Sigmoid colon (tissue), 7 donors: ENCODE results near the gene ZNF853. TPM values are rescaled to one million over a fixed set of nuclear protein-coding genes. Genes with fewer than 3 reads are reported as not detected.
"Not testable (repeated sequence)": the region's sequence is repeated elsewhere in the genome, so short reads cannot be mapped to it uniquely, and the experiment has no call there.

Source experiments
- DNase-seq: peaks from one replicate; pipeline ENCODE4 v3.0.0-alpha.2; 2019
- H3K27ac ChIP-seq, 4 donors: fragments of 200-600 bp; sonication (generic); one replicate each; pipeline ENCODE4 v1.5.1; 2016 to 2019; ENCODE audit warnings: mild to moderate bottlenecking in 1 of 4
- H3K27me3 ChIP-seq, 3 donors: fragments of 200-600 bp; sonication (generic); one replicate each; pipeline ENCODE4 v1.5.1; 2019; ENCODE audit warnings: mild to moderate bottlenecking in 1 of 3
- H3K36me3 ChIP-seq, 4 donors: fragments of 200-600 bp; sonication (generic); one replicate each; pipeline ENCODE4 v1.5.1; 2016 to 2019
- H3K4me1 ChIP-seq, 4 donors: fragments of 200-600 bp; sonication (generic); one replicate each; pipeline ENCODE4 v1.5.1; 2017 to 2019
- H3K4me3 ChIP-seq, 4 donors: fragments of 200-600 bp; sonication (generic); one replicate each; pipeline ENCODE4 v1.5.1; 2017 to 2019; ENCODE audit warnings: mild to moderate bottlenecking in 2 of 4, moderate library complexity in 1 of 4
- H3K9me3 ChIP-seq, 4 donors: fragments of 200-600 bp in 3 of 4; sonication (generic) in 3 of 4; one replicate each; pipeline versions ENCODE4 v1.5.1 to v1.6.1; 2013 to 2019
- EP300 ChIP-seq, 4 donors: sonication (generic); formaldehyde crosslinking; IDR thresholded peaks; one replicate each; pipeline ENCODE4 v1.6.1; 2017; ENCODE audit warnings: antibody characterized with exemption in 4 of 4
- POLR2A ChIP-seq, 2 donors: fragments of 450-650 bp; IDR thresholded peaks; one replicate each; pipeline ENCODE4 v1.6.1; 2016; ENCODE audit warnings: antibody characterized with exemption in 2 of 2, mild to moderate bottlenecking in 2 of 2, moderate library complexity in 2 of 2
- POLR2AphosphoS5 ChIP-seq, 4 donors: sonication (generic); formaldehyde crosslinking; IDR thresholded peaks; one replicate each; pipeline ENCODE4 v1.6.1; 2017; ENCODE audit warnings: antibody characterized with exemption in 4 of 4
- WGBS, 2 donors: extraction: QIAGEN DNeasy Blood & Tissue Kit; methylation state at CpG; one replicate each; pipeline ENCODE4 v1.1.7; 2013; 5-methylcytosine and 5-hydroxymethylcytosine counted together
- intact Hi-C: fragments of 100-400 bp; cut with DNase I; formaldehyde crosslinking; loops from one replicate; pipeline ENCODE4 v1.15.1; 2023
- polyA plus RNA-seq, 3 donors: library from polyadenylated mRNA; stranded (reverse); fragments of 200-250 nt; gene quantifications; one replicate each; pipeline ENCODE4 v1.2.3, GENCODE V29; 2013
- total RNA-seq, 4 donors: library from RNA; depleted of rRNA; stranded (reverse); fragments of >200 nt; gene quantifications; one replicate each; pipeline ENCODE4 v1.1.0, GENCODE V29; 2016
- TF ChIP-seq, protein P1 (sequence below), 4 experiments: fragments of 450-650 bp in 3 of 4; fragments of 200-600 bp in 1 of 4; IDR thresholded peaks; one replicate each; pipeline ENCODE4 v1.5.1; 2016 to 2019; ENCODE audit warnings: antibody characterized with exemption in 4 of 4, mild to moderate bottlenecking in 3 of 4, moderate library complexity in 2 of 4
- donor health status: healthy with polysubstance abuse.
- donor health status: Bipolar disorder and iron deficiency.
- donor health status: healthy.

The ZNF853 gene
- total and polyA plus RNA-seq, 7 donors = 0.69 to 36.0 (median 20.0) TPM

- 85 to 87% methylated on average over 9 of the region's 9 CpGs for WGBS, 2 donors
- H3K4me3 ChIP-seq = no peak overlapping the region
- peaks cover 0 to 19% (median 3%) of the 10 kb centered on the region in 4 donors for H3K36me3 ChIP-seq
- DNase-seq = no peak
- no peaks in the 10 kb centered on the region for H3K9me3 ChIP-seq
- intact Hi-C loops = loop anchor here (2.0 kb wide), 1 partner anchor 59 kb away; no protein-coding TSS in a partner anchor
- no peak overlapping the region for H3K27ac ChIP-seq
- H3K27me3 ChIP-seq = no peaks in the 10 kb centered on the region
- TF ChIP-seq POLR2AphosphoS5 (IDR thresholded peaks at IDR 0.05) = no peak
- TF ChIP-seq, protein P1, sequence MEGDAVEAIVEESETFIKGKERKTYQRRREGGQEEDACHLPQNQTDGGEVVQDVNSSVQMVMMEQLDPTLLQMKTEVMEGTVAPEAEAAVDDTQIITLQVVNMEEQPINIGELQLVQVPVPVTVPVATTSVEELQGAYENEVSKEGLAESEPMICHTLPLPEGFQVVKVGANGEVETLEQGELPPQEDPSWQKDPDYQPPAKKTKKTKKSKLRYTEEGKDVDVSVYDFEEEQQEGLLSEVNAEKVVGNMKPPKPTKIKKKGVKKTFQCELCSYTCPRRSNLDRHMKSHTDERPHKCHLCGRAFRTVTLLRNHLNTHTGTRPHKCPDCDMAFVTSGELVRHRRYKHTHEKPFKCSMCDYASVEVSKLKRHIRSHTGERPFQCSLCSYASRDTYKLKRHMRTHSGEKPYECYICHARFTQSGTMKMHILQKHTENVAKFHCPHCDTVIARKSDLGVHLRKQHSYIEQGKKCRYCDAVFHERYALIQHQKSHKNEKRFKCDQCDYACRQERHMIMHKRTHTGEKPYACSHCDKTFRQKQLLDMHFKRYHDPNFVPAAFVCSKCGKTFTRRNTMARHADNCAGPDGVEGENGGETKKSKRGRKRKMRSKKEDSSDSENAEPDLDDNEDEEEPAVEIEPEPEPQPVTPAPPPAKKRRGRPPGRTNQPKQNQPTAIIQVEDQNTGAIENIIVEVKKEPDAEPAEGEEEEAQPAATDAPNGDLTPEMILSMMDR (IDR thresholded peaks at IDR 0.05) = no peak
- TF ChIP-seq POLR2A (IDR thresholded peaks at IDR 0.05) = no peak
- TF ChIP-seq EP300 (IDR thresholded peaks at IDR 0.05) = no peak
- H3K4me1 ChIP-seq = peaks cover 0 to 11% (median 6%) of the 10 kb centered on the region in 4 donors
Measured at GRCh38 chr7:6575281-6576023, 40.0 kb upstream of the ZNF853 start.

- H3K4me1 ChIP-seq = peaks cover 0 to 11% (median 6%) of the 10 kb centered on the region in 4 donors
- no peak for DNase-seq
- H3K36me3 ChIP-seq = peaks cover 0 to 27% (median 10%) of the 10 kb centered on the region in 4 donors
- H3K4me3 ChIP-seq = peak overlapping the region; percentile 67 to 77 (median 72)
- intact Hi-C loops = loop anchor here (2.0 kb wide), 1 partner anchor 59 kb away; no protein-coding TSS in a partner anchor
- 50 to 77% methylated on average over 14 of the region's 14 CpGs for WGBS, 2 donors
- no peaks in the 10 kb centered on the region for H3K9me3 ChIP-seq
- peak overlapping the region; percentile 93 to 97 (median 95) for H3K27ac ChIP-seq
- H3K27me3 ChIP-seq = no peaks in the 10 kb centered on the region
- TF ChIP-seq POLR2A (IDR thresholded peaks at IDR 0.05) = no peak
- TF ChIP-seq POLR2AphosphoS5 (IDR thresholded peaks at IDR 0.05) = no peak
- TF ChIP-seq, protein P1 (IDR thresholded peaks at IDR 0.05) = no peak
- no peak for TF ChIP-seq EP300 (IDR thresholded peaks at IDR 0.05)
Measured at GRCh38 chr7:6576024-6576866, 39.2 kb upstream of the ZNF853 start.

DNA sequence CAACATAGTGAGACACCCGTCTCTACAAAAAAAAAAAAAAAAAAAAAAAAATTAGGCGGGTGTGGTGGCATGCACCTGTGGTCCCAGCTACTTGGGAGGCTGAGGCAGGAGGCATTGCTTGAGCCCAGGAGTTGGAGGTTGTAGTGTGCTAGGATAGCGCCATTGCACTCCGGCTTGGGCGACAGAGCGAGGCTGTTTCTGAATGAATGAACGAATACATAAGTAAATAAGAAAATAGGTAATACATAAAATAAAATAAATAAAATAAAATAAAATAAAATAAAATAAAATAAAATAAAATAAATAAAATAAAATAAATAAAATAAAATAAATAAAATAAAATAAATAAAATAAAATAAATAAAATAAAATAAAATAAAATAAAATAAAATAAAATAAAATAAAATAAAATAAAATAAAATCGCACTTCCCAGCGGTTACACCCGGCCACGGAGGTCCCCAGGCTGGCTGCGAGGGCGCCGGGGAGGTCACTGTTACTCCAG, 38.5 kb upstream of the ZNF853 start:
- H3K27ac ChIP-seq = peak overlapping the region; percentile 93 to 97 (median 95)
- 2 to 8% methylated on average over 14 of the region's 14 CpGs for WGBS, 2 donors
- H3K27me3 ChIP-seq, DNase-seq, H3K9me3 ChIP-seq: not testable (repeated sequence)
- peaks cover under 1 to 34% (median 17%) of the 10 kb centered on the region in 4 donors for H3K36me3 ChIP-seq
- intact Hi-C loops = loop anchor here (1.0 to 2.0 kb wide), 2 partner anchors 13 to 60 kb away; partner anchors contain the start of gene INTS15
- peaks cover 0 to 11% (median 6%) of the 10 kb centered on the region in 4 donors for H3K4me1 ChIP-seq
- H3K4me3 ChIP-seq = peak overlapping the region; percentile 67 to 77 (median 72)

DNA sequence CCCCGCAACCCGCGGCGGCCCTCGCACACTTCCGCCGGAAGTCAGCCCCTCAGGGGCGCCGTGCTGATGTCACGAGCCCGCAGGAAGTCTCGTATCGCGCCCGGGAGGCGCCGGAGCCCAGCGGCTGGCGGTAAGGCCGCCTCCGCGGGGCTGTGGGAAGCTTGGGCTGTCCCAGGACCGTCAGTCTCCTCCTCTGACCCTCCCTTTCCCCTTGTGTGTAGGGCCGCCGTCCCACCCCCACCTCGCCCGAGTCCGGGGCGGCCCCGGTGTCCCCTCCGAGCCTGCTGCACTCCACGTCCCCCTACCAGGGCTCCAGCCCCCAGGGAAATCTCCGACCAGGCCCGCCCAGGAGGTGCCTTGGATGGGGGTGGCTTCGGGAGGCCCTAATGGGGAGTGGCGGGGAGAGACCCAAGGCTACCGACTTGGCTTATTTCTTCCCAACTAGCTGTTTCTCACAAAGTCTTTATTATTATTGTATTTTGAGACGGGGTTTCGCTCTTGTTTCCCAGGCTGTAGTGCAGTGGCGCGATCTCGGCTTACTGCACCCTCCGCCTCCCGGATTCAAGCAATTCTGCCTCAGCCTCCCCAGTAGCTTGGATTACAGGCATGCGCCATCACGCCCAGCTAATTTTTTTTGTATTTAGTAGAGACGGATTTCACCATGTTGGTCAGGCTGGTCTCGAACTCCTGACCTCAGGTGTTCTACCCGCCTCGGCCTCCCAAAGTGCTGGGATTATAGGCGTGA, 37.9 kb upstream of the ZNF853 start, which contains the start of gene ZDHHC4:
Gene ZDHHC4 (plus strand): TSS at position 86 of the 745 bp plus-strand sequence. CDS start 3,108 bp downstream, outside the sequence.
- H3K4me3 ChIP-seq = peak within 1 kb of the TSS; percentile 67 to 77 (median 72)
- H3K9me3 ChIP-seq = no peaks in the 10 kb centered on the region
- H3K27me3 ChIP-seq = no peaks in the 10 kb centered on the region
- peak within 1 kb of the TSS; percentile 93 to 97 (median 95) for H3K27ac ChIP-seq
- TF ChIP-seq POLR2A (IDR thresholded peaks at IDR 0.05) (peak; percentile 93 to 94), EP300 (IDR thresholded peaks at IDR 0.05) (peak in 1 of 4 donors; percentile 6), POLR2AphosphoS5 (IDR thresholded peaks at IDR 0.05) (peak; percentile 95 to 98 (median 96))
- TF ChIP-seq, protein P1 (IDR thresholded peaks at IDR 0.05) = no peak
- intact Hi-C loops = loop anchor here (1.0 to 2.0 kb wide), 2 partner anchors 13 to 61 kb away; partner anchors contain the start of gene INTS15
- peaks cover 7 to 40% (median 23%) of the 10 kb centered on the region in 4 donors for H3K36me3 ChIP-seq
- whole genome bisulfite sequencing, 2 donors = 5 to 15% methylated on average over 51 of the region's 51 CpGs
- peaks cover 0 to 11% (median 6%) of the 10 kb centered on the region in 4 donors for H3K4me1 ChIP-seq
- DNase-seq = peak; percentile 93
